Measurements from ENCODE around the gene GDF11.

The GDF11 gene

GRCh38 chr12:55715169-55715764 is 27.7 kb upstream of the GDF11 start:
- H3K4me3 ChIP-seq, result peak overlapping the region; percentile 83
- H3K27ac ChIP-seq, result peak overlapping the region; percentile 73 to 96
- no peak for TF ChIP-seq CTCF (IDR thresholded peaks at IDR 0.05)
- no peak for DNase-seq (ENCODE audit: low spot score)

GRCh38 chr12:55715833-55716581 is 26.9 kb upstream of the GDF11 start, which contains the start of gene BLOC1S1:
TSS of gene BLOC1S1 (plus strand) at chr12:55716046. CDS start at chr12:55716052, 6 bp downstream.
- no peak for TF ChIP-seq CTCF (IDR thresholded peaks at IDR 0.05)

DNA sequence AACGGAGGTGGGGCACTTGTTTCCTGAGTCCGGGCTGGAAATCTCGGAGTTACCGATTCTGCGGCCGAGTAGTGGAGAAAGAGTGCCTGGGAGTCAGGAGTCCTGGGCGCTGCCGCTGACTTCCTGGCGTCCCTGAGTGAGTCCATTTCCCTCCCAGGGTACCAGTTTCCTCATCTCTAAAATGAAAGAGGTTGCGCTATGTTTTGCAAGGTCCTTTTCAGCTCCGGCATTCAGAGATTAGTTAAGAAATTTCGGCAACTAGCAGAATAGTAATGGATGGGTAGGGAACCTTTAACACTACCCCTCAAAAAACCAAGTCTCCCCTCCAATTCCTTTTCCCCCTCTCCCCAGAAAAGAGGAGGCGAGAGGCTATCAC is 26.4 kb upstream of the GDF11 start:
- peak overlapping the region; percentile 73 to 96 for H3K27ac ChIP-seq
- DNase-seq (ENCODE audit: low spot score), result no peak
- H3K4me3 ChIP-seq, result peak overlapping the region; percentile 83
- no peak for TF ChIP-seq CTCF (IDR thresholded peaks at IDR 0.05)

More at GRCh38 chr12:55715833-55716581, 26.9 kb upstream of the GDF11 start, which contains the start of gene BLOC1S1:
- H3K4me3 ChIP-seq, result peak within 1 kb of the TSS; percentile 83
- H3K27ac ChIP-seq, result peak within 1 kb of the TSS; percentile 73 to 96
- peak; percentile 95 for DNase-seq (ENCODE audit: low spot score)

DNA sequence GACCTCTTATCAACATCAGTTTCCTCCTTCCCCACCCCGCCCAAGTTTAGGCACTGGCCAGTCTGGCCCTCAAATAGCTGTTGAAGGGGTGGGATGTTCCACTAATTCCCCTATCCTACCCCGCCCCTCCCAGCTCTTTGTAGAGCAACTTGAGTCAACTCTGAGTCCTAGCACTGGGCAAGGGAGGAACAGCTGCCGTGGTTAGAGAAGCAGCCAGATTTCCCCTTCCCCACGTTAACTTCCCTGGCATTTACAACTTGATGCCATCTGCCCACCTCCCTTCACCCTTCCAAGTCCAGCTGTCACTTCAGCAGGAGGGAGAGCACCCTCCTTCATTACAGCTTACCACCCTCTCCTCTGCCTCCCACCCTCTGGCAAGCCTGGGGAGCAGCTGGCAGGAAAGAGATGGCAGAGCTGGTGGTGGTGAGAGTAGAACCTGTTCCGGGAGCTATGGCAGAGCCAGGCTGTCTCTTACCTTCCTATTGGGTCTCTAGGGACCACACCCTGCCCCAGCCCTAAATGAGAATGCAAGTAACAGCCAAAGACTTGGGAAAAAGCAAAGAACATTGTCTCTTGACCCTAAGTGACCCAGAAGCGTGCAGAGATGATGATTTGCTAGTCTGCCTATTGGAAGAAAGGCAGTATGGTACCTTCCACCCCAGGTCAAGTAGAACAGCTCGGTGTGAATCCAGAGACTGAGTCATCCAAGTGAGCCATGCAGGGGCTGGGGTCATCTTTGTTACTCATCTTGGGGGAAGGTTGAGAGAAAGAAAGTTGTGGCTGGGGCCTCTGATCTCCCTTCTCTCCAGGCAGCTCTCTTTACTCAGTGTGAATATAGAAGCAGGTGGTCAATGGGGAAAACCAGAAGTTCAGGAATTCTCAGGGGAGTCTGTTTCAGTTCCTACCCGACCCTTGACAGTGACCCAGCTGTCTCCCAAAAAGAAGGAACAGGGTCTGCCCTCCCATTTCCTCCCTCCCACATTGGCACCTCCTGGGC is 25.6 kb upstream of the GDF11 start:
- DNase-seq (ENCODE audit: low spot score), result no peak
- TF ChIP-seq CTCF (IDR thresholded peaks at IDR 0.05), result no peak
- H3K4me3 ChIP-seq, result peak overlapping the region; percentile 83
- H3K27ac ChIP-seq, result peak overlapping the region; percentile 73 to 96

DNA sequence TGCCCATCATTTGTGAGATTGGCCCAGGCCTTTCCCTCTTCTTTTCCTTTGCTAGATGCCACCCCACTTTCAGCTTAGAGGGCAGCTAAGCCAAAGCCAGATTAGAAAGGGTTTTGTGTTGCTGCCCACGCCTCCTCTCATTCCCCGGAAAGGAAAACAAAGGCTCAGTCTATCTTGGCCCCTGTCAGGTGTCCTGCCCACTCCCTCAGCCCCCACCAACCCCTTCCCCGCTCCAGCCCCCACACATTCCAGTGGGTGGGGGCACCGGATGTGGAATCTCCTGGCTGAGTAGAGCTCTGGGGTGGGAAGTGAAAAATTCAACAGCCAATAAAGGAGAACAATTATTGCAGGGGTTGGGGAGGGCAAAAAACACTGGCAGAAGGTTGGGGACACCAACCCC is 24.9 kb upstream of the GDF11 start:
- Histone ChIP-seq H3K4me3 (peak overlapping the region; percentile 28), H3K27ac (peak overlapping the region; percentile 73 to 96)
- no peak for TF ChIP-seq CTCF (IDR thresholded peaks at IDR 0.05)
- DNase-seq (ENCODE audit: low spot score), result no peak

DNA sequence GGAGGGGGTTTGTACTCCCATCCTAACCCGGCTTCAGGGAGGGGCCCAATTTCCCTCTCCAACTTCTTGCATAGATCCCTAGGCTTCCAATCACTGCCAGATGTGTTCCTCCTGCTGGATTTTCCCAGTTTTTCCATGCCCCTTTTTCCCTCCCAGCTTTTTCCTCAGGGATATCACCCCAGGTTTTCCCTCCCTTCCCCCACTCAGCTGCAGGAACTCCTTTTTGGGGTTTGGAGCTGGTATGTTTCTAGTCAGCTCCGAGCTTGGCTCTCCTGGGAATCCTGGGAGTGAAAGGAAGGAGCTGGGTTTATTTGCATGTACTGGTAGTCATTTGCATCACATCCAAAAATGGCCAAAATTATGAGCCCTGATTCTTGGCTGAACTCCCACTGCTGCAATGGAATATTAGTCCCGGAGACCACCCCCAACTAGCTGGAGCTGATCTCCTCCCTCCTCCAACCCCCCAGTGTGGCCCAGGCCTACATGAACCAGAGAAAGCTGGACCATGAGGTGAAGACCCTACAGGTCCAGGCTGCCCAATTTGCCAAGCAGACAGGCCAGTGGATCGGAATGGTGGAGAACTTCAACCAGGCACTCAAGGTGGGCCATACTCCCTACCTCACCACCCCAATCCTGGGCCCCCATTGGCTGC is 24.2 kb upstream of the GDF11 start:
- no peak for TF ChIP-seq CTCF (IDR thresholded peaks at IDR 0.05)
- DNase-seq (ENCODE audit: low spot score), result no peak
- peak overlapping the region; percentile 28 for H3K4me3 ChIP-seq

More for the DNA sequence above, 24.2 kb upstream of the GDF11 start:
- peak overlapping the region; percentile 73 to 96 for H3K27ac ChIP-seq
